ENCODE measurements around the gene SLIT3. TPM values are rescaled to one million over a fixed set of nuclear protein-coding genes. Genes with fewer than 3 reads are reported as not detected.

Gene SLIT3
- total RNA-seq, 1 donor from 2014 or later, result 56.6 TPM

- peaks cover 1% of the 10 kb centered on the region for H3K36me3 Mint-ChIP-seq
- no peak for TF ChIP-seq CTCF (conservative IDR thresholded peaks at IDR 0.05)
- peaks cover 16% of the 10 kb centered on the region for H3K4me1 Mint-ChIP-seq (ENCODE audit: unreplicated experiment)
- no peak overlapping the region for H3K4me3 Mint-ChIP-seq
- peaks cover 59% of the 10 kb centered on the region for H3K27me3 Mint-ChIP-seq
- DNase-seq (ENCODE audit: extremely low spot score, unreplicated experiment), result no peak
- H3K9me3 Mint-ChIP-seq, result no peaks in the 10 kb centered on the region
- no peak overlapping the region for H3K27ac Mint-ChIP-seq
Observed at GRCh38 chr5:168931638-168932345, 369.1 kb downstream of the SLIT3 start.

GRCh38 chr5:168929656-168930055 is 371.3 kb downstream of the SLIT3 start:
- H3K36me3 Mint-ChIP-seq, result no peaks in the 10 kb centered on the region
- H3K9me3 Mint-ChIP-seq, result no peaks in the 10 kb centered on the region
- no peak overlapping the region for H3K27ac Mint-ChIP-seq
- H3K4me1 Mint-ChIP-seq (ENCODE audit: unreplicated experiment), result peaks cover 20% of the 10 kb centered on the region
- DNase-seq (ENCODE audit: extremely low spot score, unreplicated experiment), result no peak
- peaks cover 71% of the 10 kb centered on the region for H3K27me3 Mint-ChIP-seq
- H3K4me3 Mint-ChIP-seq, result no peak overlapping the region
- no peak for TF ChIP-seq CTCF (conservative IDR thresholded peaks at IDR 0.05)

GRCh38 chr5:168925160-168925559 is 375.8 kb downstream of the SLIT3 start:
- TF ChIP-seq CTCF (conservative IDR thresholded peaks at IDR 0.05), result no peak

GRCh38 chr5:168921147-168921866 is 379.6 kb downstream of the SLIT3 start:
- DNase-seq (ENCODE audit: extremely low spot score, unreplicated experiment), result no peak
- no peak for TF ChIP-seq CTCF (conservative IDR thresholded peaks at IDR 0.05)
- Mint-ChIP-seq H3K4me1 (ENCODE audit: unreplicated experiment) (peaks cover 28% of the 10 kb centered on the region), H3K4me3 (no peak overlapping the region), H3K27me3 (peaks cover 75% of the 10 kb centered on the region), H3K27ac (no peak overlapping the region), H3K36me3 (no peaks in the 10 kb centered on the region), H3K9me3 (no peaks in the 10 kb centered on the region)

More at GRCh38 chr5:168925160-168925559, 375.8 kb downstream of the SLIT3 start:
- Mint-ChIP-seq H3K9me3 (no peaks in the 10 kb centered on the region), H3K27ac (no peak overlapping the region), H3K4me1 (ENCODE audit: unreplicated experiment) (peaks cover 21% of the 10 kb centered on the region), H3K36me3 (no peaks in the 10 kb centered on the region), H3K4me3 (no peak overlapping the region), H3K27me3 (peaks cover 68% of the 10 kb centered on the region)
- no peak for DNase-seq (ENCODE audit: extremely low spot score, unreplicated experiment)

GRCh38 chr5:168920019-168920810 is 380.7 kb downstream of the SLIT3 start:
- H3K27ac Mint-ChIP-seq, result no peak overlapping the region
- peaks cover 69% of the 10 kb centered on the region for H3K27me3 Mint-ChIP-seq
- H3K4me1 Mint-ChIP-seq (ENCODE audit: unreplicated experiment), result peaks cover 21% of the 10 kb centered on the region
- no peaks in the 10 kb centered on the region for H3K9me3 Mint-ChIP-seq
- no peaks in the 10 kb centered on the region for H3K36me3 Mint-ChIP-seq
- no peak for TF ChIP-seq CTCF (conservative IDR thresholded peaks at IDR 0.05)
- no peak for DNase-seq (ENCODE audit: extremely low spot score, unreplicated experiment)
- peak overlapping the region; percentile 24 for H3K4me3 Mint-ChIP-seq
